HL-60 (cell line): ENCODE measurements around the gene ZP1.

Source experiments
- DNase-seq, 2 experiments: peaks; one replicate each; pipeline ENCODE4 v3.0.0-alpha.2; 2010 to 2020; ENCODE audit warnings: low read depth in 1 of 2, low spot score in 1 of 2
- H3K27ac ChIP-seq: fragments of 250-450 bp; sonication (Bioruptor Pico); replicated peaks from 2 replicates; pipeline ENCODE4 v1.5.1; 2020; ENCODE audit warnings: mild to moderate bottlenecking, moderate library complexity
- H3K27me3 ChIP-seq: fragments of 250-450 bp; sonication (Bioruptor Pico); 2 replicates; pipeline ENCODE4 v1.5.1; 2021; ENCODE audit warnings: mild to moderate bottlenecking, moderate library complexity; ENCODE audit not compliant: insufficient read depth, poor library complexity, severe bottlenecking
- H3K4me3 ChIP-seq: replicated peaks from 2 replicates; pipeline ENCODE4 v1.5.1; 2011; ENCODE audit warnings: mild to moderate bottlenecking, control low read depth, low read length; ENCODE audit not compliant: insufficient read depth
- GABPA ChIP-seq: IDR thresholded peaks from 2 replicates; pipeline ENCODE4 v1.6.1; 2012; ENCODE audit warnings: low read depth
- POLR2AphosphoS5 ChIP-seq: IDR thresholded peaks from 2 replicates; pipeline ENCODE4 v1.6.1; 2012; ENCODE audit warnings: low read depth
- SPI1 ChIP-seq: IDR thresholded peaks from 2 replicates; pipeline ENCODE4 v1.6.1; 2012; ENCODE audit warnings: low read depth, mild to moderate bottlenecking, borderline replicate concordance
- TF ChIP-seq, protein P1 (sequence below): IDR thresholded peaks from one replicate; pipeline ENCODE4 v1.5.1; 2011; ENCODE audit warnings: low read length, control low read depth, inconsistent platforms; ENCODE audit not compliant: insufficient read depth
- TF ChIP-seq, protein P2 (sequence below): IDR thresholded peaks from 2 replicates; pipeline ENCODE4 v1.6.1; 2012; ENCODE audit warnings: low read depth; ENCODE audit not compliant: insufficient replicate concordance

The ZP1 gene

DNA sequence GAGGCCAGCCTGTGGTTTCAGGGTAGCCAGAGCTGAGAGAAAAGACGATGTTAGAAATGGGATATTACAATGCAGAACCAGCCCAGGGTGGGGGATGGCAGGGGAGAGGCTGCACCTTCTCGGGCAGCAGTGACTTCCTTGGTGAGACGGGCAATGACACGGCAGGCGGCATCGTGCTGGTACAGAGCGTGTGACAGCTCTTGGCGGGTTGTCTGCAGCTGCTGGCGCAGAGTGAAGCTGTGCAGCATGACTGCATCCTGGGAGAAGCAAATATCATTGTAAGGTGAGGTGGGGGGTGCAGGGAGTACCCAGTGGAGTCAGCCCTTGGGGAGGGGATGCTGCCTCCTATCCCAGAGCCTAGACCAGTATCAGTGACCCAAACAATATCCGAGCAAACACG lies 35.3 kb downstream of the ZP1 start:
- Histone ChIP-seq H3K27me3 (no peaks in the 10 kb centered on the region), H3K4me3 (no peak overlapping the region), H3K27ac (no peak overlapping the region)
- TF ChIP-seq POLR2AphosphoS5: no peak
- TF ChIP-seq SPI1: no peak
- TF ChIP-seq, protein P1, sequence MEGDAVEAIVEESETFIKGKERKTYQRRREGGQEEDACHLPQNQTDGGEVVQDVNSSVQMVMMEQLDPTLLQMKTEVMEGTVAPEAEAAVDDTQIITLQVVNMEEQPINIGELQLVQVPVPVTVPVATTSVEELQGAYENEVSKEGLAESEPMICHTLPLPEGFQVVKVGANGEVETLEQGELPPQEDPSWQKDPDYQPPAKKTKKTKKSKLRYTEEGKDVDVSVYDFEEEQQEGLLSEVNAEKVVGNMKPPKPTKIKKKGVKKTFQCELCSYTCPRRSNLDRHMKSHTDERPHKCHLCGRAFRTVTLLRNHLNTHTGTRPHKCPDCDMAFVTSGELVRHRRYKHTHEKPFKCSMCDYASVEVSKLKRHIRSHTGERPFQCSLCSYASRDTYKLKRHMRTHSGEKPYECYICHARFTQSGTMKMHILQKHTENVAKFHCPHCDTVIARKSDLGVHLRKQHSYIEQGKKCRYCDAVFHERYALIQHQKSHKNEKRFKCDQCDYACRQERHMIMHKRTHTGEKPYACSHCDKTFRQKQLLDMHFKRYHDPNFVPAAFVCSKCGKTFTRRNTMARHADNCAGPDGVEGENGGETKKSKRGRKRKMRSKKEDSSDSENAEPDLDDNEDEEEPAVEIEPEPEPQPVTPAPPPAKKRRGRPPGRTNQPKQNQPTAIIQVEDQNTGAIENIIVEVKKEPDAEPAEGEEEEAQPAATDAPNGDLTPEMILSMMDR: no peak
- TF ChIP-seq GABPA: no peak
- TF ChIP-seq, protein P2, sequence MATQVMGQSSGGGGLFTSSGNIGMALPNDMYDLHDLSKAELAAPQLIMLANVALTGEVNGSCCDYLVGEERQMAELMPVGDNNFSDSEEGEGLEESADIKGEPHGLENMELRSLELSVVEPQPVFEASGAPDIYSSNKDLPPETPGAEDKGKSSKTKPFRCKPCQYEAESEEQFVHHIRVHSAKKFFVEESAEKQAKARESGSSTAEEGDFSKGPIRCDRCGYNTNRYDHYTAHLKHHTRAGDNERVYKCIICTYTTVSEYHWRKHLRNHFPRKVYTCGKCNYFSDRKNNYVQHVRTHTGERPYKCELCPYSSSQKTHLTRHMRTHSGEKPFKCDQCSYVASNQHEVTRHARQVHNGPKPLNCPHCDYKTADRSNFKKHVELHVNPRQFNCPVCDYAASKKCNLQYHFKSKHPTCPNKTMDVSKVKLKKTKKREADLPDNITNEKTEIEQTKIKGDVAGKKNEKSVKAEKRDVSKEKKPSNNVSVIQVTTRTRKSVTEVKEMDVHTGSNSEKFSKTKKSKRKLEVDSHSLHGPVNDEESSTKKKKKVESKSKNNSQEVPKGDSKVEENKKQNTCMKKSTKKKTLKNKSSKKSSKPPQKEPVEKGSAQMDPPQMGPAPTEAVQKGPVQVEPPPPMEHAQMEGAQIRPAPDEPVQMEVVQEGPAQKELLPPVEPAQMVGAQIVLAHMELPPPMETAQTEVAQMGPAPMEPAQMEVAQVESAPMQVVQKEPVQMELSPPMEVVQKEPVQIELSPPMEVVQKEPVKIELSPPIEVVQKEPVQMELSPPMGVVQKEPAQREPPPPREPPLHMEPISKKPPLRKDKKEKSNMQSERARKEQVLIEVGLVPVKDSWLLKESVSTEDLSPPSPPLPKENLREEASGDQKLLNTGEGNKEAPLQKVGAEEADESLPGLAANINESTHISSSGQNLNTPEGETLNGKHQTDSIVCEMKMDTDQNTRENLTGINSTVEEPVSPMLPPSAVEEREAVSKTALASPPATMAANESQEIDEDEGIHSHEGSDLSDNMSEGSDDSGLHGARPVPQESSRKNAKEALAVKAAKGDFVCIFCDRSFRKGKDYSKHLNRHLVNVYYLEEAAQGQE: no peak
- DNase-seq: no peak

DNA sequence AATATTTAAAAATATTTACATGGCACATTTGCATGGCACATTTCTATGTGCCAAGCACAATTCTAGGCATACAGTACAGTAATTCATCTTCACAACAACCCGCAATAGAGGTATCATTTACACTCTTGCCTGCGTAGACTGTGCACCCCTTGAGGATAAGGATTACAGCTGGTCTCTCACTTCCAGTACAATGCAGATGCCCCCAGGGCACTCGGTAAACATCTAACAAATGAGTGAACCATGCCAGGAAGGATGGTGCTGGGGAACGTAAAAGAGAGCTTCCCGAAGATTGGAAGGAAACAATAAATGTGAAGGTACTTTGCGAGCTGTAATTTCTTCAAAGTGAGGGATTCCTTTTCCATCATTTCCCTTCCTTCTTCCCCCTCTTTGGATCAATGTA lies 37.7 kb downstream of the ZP1 start:
- Histone ChIP-seq H3K27ac (peak overlapping the region; percentile 96), H3K27me3 (no peaks in the 10 kb centered on the region), H3K4me3 (peak overlapping the region; percentile 72)
- TF ChIP-seq GABPA (no peak), POLR2AphosphoS5 (no peak), SPI1 (no peak)
- TF ChIP-seq, protein P2: no peak
- TF ChIP-seq, protein P1: no peak
- DNase-seq: no peak

DNA sequence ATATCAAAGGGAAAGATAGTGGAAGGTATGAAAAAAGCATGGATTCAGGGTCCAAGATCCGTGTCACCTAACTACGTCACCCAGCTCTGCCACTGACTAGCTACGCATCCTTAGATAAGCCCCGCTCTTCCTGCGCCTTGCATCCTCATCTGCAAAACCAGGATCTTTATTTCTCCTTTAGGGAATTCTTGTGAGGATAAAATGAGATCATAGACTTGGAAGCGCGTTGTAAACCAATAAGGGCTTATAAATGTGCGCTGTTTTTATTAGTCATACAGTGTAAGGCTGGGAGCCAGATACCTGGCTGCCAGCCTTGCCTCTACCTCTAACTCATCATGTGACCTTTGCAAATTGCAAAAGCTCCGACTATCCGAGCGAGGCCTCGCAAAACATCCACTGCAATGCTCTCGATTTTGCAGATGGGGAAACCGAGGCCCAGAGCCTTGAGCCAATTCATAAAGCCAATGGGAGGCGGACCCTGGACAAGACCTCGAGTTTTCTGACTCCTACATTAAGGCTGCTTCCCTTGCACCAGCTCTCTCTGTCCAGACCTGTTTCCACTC lies 38.3 kb downstream of the ZP1 start:
- Histone ChIP-seq H3K27ac (peak overlapping the region; percentile 96), H3K27me3 (no peaks in the 10 kb centered on the region), H3K4me3 (peak overlapping the region; percentile 72)
- no peak for DNase-seq
- TF ChIP-seq, protein P1: no peak
